C4-2B (cell line): Measurements from ENCODE around the gene SPSB1.

ENCODE experiments used
- H3K27ac ChIP-seq: fragments of 450-650 bp; 2 replicates; pipeline ENCODE4 v1.5.1; 2017
- ZFX ChIP-seq: fragments of 450-650 bp; IDR thresholded peaks from 2 replicates; pipeline ENCODE4 v1.6.1; 2017
- TF ChIP-seq, protein P1 (sequence below): fragments of 450-650 bp; conservative IDR thresholded peaks from 2 replicates; pipeline ENCODE4 v1.5.1; 2017; ENCODE audit warnings: mild to moderate bottlenecking

Gene SPSB1

DNA sequence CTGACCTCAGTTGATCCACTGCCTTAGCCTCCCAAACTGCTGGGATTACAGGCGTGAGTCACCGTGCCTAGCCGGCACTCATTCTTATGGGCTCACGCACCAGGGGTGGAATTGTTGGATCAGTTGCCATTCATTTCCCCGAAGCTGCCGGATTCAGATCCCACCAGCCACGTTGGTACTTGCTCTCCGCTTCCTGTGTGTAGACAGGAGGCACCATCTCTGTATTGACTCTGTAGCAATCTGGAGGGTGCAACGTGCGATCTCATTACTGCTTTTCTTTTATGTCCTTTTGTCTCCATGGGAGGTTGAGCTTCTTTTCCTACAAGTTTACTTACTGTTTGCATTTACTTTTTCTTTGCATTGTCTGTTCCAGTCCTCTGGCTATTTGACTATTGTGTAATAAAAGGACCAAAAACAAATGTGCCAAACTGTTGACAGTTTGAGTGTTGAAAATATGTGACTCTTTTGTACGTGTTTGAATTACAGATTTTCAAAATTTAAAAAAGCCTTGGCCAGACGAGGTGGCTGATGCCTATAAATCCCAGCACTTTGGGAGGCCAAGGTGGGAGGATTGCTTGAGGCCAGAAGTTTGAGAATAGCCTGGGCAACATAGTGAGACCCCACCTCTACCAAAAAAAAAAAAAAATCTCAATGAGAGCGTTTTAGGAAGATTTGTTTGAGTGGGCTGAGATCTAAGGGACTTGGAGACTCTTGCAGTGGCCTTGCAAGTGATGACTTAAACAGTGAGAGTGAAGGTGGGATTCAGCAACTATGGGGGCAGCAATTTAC is 39.1 kb downstream of the SPSB1 start:
- no peak for TF ChIP-seq ZFX
- TF ChIP-seq, protein P1, sequence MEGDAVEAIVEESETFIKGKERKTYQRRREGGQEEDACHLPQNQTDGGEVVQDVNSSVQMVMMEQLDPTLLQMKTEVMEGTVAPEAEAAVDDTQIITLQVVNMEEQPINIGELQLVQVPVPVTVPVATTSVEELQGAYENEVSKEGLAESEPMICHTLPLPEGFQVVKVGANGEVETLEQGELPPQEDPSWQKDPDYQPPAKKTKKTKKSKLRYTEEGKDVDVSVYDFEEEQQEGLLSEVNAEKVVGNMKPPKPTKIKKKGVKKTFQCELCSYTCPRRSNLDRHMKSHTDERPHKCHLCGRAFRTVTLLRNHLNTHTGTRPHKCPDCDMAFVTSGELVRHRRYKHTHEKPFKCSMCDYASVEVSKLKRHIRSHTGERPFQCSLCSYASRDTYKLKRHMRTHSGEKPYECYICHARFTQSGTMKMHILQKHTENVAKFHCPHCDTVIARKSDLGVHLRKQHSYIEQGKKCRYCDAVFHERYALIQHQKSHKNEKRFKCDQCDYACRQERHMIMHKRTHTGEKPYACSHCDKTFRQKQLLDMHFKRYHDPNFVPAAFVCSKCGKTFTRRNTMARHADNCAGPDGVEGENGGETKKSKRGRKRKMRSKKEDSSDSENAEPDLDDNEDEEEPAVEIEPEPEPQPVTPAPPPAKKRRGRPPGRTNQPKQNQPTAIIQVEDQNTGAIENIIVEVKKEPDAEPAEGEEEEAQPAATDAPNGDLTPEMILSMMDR = no peak
- no peak overlapping the region for H3K27ac ChIP-seq

DNA sequence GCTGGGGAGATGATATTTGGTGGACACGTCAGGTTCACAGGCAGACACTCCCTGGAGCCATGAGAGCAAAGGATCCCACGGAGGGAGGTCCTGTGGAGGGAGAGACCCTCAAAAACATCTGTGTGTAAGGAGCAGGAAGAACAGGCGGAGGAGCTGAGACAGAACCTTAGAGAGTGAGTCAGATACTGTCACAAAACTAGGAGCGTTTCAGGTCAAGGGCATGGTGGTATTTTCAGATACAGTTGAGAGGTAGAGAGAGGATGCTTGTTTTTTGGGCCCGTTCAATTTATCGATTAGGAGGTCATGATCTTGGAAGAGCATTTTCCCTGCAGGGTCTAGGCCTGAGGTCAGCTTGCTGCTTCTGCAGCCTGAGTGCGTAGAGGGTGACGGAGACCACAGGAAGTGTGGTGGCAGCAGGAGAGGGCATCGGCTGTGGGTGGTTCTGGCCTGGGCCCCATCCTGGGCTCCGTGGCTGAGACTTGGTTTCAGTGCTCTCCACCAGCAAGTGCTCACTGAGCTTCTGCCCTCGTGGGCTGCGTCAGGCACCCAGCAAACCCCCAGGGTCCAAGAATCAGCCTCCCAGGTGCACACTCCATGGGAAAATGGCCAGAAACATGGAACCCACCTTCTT is 39.9 kb downstream of the SPSB1 start:
- TF ChIP-seq ZFX = no peak
- TF ChIP-seq, protein P1 = no peak
- no peak overlapping the region for H3K27ac ChIP-seq

DNA sequence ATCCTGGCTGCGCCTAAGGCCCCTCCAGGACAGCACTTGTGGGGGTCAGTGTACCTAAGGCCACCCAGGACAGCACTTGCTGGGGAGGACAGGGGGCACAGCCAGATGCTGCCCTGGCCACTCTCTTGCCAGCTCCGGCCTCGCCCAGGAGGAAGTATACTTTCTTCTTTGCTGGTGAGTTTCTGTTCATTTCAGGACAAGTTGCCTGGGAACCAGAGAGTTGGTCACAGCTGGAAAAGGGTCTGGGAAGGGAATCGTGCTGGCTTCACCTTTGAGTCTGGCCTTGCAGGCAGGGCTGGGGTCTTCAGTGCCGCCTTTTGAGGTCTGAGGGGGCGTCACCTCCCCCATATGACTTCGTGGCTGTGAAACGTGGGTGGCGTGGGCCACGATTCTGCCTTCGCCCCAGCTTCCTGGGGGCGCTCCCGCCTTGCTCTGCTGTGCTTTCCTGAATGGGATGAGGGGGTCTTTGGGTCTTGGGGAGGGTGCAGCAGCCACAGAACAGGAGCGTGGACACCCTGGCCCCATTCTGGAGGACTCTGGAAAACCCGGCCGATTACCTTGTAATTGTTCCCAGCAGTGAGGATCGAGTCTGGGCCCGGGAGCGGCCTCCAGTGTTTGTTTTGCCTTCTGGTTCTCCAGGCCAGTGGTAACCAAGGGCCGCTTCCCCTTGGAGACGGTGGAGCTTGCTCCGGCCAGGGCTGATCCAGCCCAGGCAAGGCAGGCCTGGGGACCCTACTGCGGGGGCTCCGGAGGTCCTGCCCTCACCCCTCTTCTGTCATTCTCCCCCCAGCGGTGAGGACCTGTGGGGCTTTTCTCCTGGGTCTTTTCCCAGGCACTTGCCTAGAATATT is 45.9 kb downstream of the SPSB1 start:
- no peak for TF ChIP-seq ZFX
- TF ChIP-seq, protein P1 = no peak
- H3K27ac ChIP-seq = peak overlapping the region; percentile 38

DNA sequence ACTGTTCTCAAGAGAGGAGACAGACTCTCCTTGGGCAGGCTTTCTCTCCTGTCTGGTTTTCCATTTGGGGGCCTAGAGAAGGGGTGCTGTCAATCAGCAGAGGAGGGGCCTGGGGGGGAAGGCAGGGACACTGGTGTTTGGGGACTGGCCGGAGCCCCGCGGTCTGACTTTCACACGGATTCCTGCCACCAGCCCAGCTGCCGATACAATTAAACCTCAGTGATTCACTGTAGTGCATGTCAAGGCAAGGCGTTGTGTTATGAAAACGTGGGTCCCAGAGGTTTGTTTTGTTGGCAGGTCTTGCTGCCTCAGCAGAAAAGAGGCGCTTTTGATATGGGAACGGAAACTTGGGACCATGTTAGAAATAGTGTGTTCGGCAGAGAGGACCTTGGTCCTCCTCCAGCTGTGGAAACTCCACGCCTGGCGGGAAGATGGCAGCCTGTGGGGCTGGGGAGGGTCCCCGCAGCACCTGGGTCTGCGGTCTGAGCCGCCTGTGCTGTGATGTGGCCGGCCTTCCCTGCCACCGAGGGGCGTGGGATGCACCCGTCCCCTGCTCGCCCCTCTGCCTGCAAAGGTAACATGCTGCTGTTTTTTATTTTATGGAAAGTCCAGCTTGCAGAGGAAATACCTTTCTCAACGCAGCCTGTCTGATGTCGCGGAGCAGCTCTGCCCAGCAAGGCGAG is 47.6 kb downstream of the SPSB1 start:
- TF ChIP-seq, protein P1 = no peak
- no peak for TF ChIP-seq ZFX
- H3K27ac ChIP-seq = peak overlapping the region; percentile 17; the same call in 1 of the 2 replicates

DNA sequence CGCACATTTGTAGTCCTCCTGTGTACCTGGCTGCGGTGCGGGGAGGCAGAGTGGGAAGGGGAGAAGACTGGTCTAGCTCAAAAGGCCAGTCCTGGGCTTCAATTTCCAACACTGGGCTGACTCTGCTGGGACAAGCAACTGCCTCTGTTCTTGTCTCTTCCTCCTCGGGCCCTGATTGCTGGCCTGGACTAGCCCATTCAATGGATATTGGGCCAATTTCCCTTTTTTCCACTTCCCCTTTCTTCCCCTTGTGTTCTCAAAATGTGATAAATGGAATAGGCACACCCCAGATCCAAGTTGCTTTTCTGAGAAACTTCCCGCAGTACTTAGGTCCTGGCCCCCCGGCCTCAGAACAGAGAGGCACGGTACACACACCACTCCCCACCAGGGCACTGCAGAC is 48.2 kb downstream of the SPSB1 start:
- peak overlapping the region; percentile 17; the same call in 1 of the 2 replicates for H3K27ac ChIP-seq
- TF ChIP-seq ZFX = no peak
- TF ChIP-seq, protein P1 = no peak

DNA sequence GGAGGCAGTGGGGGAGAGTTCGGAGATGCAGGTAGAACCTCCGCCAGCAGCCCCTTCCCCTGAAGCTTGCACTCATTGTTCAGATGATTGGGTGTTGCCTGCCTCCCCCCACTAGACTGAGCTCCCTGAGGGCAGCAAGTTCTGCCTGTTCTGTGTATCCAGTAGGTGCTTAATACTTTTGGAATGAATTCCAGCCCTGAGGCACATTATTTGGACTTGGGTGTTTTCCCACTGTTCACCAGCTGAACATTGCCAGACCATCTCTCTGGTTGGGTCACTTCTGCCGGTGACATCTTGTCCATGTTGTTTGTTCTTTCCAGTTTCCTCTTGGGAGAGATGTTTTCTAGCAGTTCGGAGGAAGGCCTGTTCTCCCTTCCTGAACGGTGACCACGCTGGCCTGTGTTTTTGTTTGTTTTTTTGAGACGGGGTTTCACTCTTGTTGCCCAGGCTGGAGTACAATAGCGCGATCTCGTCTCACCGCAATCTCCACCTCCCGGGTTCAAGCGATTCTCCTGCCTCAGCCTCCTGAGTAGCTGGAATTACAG is 48.7 kb downstream of the SPSB1 start:
- peak overlapping the region; percentile 17 for H3K27ac ChIP-seq
- no peak for TF ChIP-seq ZFX
- TF ChIP-seq, protein P1 = no peak
